K562 (cell line): ENCODE measurements around the gene OSGEP. TPM values are rescaled to one million over a fixed set of nuclear protein-coding genes. Genes with fewer than 3 reads are reported as not detected.

Source experiments
- AFF4 ChIP-seq: sonication (generic); formaldehyde crosslinking; IDR thresholded peaks from 2 replicates; pipeline ENCODE4 v1.8.0; 2023; ENCODE audit warnings: mild to moderate bottlenecking, missing genetic modification reagents
- COPS2 ChIP-seq: fragments of 450-650 bp; conservative IDR thresholded peaks from 2 replicates; pipeline ENCODE4 v1.6.1; 2016; ENCODE audit warnings: mild to moderate bottlenecking, moderate library complexity
- MGA ChIP-seq: fragments of 450-650 bp; IDR thresholded peaks from 2 replicates; pipeline ENCODE4 v1.6.1; 2016; ENCODE audit warnings: mild to moderate bottlenecking, moderate library complexity
- POLR2H ChIP-seq: IDR thresholded peaks from 2 replicates; pipeline ENCODE4 v1.6.1; 2016; ENCODE audit warnings: missing genetic modification characterization, low read depth, mild to moderate bottlenecking, control low read depth, missing compliant biosample characterization, moderate library complexity
- RBM17 ChIP-seq: fragments of 200-400 bp; formaldehyde crosslinking; IDR thresholded peaks from 2 replicates; pipeline ENCODE4 v1.6.1; 2017; ENCODE audit warnings: low read depth, mild to moderate bottlenecking, low read length, borderline replicate concordance
- RBM39 ChIP-seq: fragments of 200-400 bp; formaldehyde crosslinking; optimal IDR thresholded peaks from 2 replicates; pipeline ENCODE3; 2018; ENCODE audit warnings: low read depth, low read length
- TSC22D4 ChIP-seq: fragments of 450-650 bp; IDR thresholded peaks from 2 replicates; pipeline ENCODE4 v1.6.1; 2016; ENCODE audit warnings: missing genetic modification characterization, missing biosample characterization, control low read depth
- ZNF217 ChIP-seq: sonication (generic); formaldehyde crosslinking; IDR thresholded peaks from 2 replicates; pipeline ENCODE4 v1.8.0; 2022; ENCODE audit warnings: mild to moderate bottlenecking, missing genetic modification reagents
- ZNF512 ChIP-seq: IDR thresholded peaks from 2 replicates; pipeline ENCODE4 v1.6.1; 2016; ENCODE audit warnings: missing genetic modification characterization, missing compliant biosample characterization
- polyA plus RNA-seq, 8 experiments: library from polyadenylated mRNA; depleted of rRNA in 4 of 8; stranded (reverse) in 5 of 8; unstranded in 3 of 8; fragments of >200 nt; fragmentation: Nextera tagmentation in 2 of 8; fragmentation: Illumina TruSeq in 1 of 8; extraction: Ambion mirVana in 2 of 8; extraction: Trizol in 1 of 8; gene quantifications; 2 replicates each; pipeline versions ENCODE4 v1.2.1 to v1.2.3, GENCODE V29; 2011 to 2014; ENCODE audit warnings: inconsistent platforms in 1 of 8, missing spikeins in 1 of 8
- total RNA-seq, 7 experiments: library from RNA; depleted of rRNA in 6 of 7; stranded (reverse); fragments of >200 nt in 6 of 7; fragmentation: Illumina TruSeq in 2 of 7; extraction: Trizol in 2 of 7; gene quantifications; 2 replicates each; pipeline versions ENCODE4 v1.2.1 to v1.2.3, GENCODE V29; 2011 to 2021; ENCODE audit warnings: low replicate concordance in 1 of 7

The OSGEP gene
- total and polyA plus RNA-seq, 9 of the 15 experiments (the other 6 are each of a cell fraction or from before 2014, with no cell fraction given): 32.1 to 59.2 (median 44.1) TPM

- TF ChIP-seq MGA: peak; percentile 97
- no peak for TF ChIP-seq AFF4 (CRISPR knock-in tag)
- TF ChIP-seq ZNF512: no peak
- TF ChIP-seq POLR2H (tag): peak; percentile 94
- no peak for TF ChIP-seq COPS2
- no peak for TF ChIP-seq ZNF217 (CRISPR knock-in tag)
- TF ChIP-seq RBM17: no peak
- TF ChIP-seq RBM39: no peak
- no peak for TF ChIP-seq TSC22D4 (tag)
These were observed 6.9 kb upstream of the OSGEP start, which contains the start of gene PIP4P1 (continued) for GRCh38 chr14:20461225-20462141.
